SH-SY5Y (cell line): Measurements from ENCODE around the gene DPYD.

Experiments
- GATA2 ChIP-seq: IDR thresholded peaks from 2 replicates; pipeline ENCODE4 v1.6.1; 2011; ENCODE audit warnings: mild to moderate bottlenecking, low read depth, low read length
- GATA3 ChIP-seq: IDR thresholded peaks from 2 replicates; pipeline ENCODE4 v1.6.1; 2011; ENCODE audit warnings: low read depth, mild to moderate bottlenecking, low read length, moderate library complexity

DNA sequence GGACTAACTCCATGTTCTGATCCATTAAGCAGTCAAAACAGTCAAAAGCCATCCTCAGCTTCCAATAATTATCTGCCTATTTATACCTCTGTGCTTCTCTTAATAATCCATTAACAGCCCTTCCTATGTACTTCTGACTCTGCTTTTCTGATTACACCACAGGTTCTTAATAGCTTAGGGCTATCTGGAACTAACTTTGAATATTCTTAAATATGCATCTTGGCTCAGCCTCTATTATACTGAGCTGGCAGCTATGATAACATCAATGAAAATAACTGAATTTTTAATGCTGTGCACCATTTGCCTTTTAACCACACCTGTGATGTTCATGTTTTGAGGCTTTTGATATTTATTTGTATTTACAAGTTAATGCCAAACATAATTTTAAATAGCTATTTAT, 175.9 kb downstream of the DPYD start:
- no peak for TF ChIP-seq GATA2
- no peak for TF ChIP-seq GATA3
